GM18498 (cell line): ENCODE measurements around the gene B4GALT5.
"Not testable (repeated sequence)": the region's sequence is repeated elsewhere in the genome, so short reads cannot be mapped to it uniquely, and the experiment has no call there.

ENCODE experiments used
- ATAC-seq: cut with Tn5 transposase; IDR thresholded peaks from one replicate; pipeline ENCODE4 v1.9.1; 2021; ENCODE audit warnings: mild to moderate bottlenecking, moderate library complexity; ENCODE audit not compliant: unreplicated experiment

B4GALT5 gene

GRCh38 chr20:49737260-49737659 is 23.6 kb upstream of the B4GALT5 start:
- ATAC-seq, result no peak

DNA sequence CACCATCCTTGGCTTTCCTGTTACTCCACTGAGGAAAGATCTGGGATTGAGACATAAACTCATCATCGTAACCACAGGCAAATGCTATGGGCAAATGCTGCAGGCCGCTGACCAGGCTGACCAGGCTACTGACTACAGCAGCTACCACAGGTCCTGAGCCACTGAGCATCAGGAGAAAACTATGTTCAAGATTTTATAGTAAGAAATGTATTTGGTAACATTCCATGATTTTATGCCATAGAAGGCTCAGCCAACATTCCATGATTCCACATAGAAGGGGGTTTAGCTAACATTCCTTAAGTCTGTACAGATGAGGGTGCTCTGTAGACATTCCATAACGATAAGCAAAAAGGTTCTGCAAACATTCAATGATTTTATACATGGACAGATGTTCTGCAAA is 16.1 kb upstream of the B4GALT5 start:
- ATAC-seq, result no peak

- no peak for ATAC-seq
These were observed 14.5 kb upstream of the B4GALT5 start for GRCh38 chr20:49727894-49728885.

DNA sequence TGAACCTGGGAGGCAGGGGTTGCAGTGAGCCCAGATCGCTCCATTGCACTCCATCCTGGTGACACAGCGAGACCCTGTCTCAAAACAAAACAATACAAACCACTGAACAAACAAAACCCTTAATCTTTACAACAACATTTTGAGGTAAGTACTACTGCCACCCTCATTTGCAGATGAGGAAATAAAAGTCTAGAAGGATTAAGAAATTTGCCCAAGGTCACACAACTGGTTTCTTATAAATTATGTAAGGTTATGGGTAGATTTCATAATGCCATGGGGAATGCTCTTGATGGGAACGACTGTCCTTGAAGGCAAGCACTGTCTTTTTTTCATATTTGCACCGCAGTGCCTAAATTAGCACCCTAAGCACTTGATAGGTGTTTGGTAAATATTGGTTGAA is 13.8 kb upstream of the B4GALT5 start:
- no peak for ATAC-seq

- ATAC-seq, result no peak
These were observed 12.0 kb upstream of the B4GALT5 start for GRCh38 chr20:49725694-49726093.

GRCh38 chr20:49725224-49725606 is 11.5 kb upstream of the B4GALT5 start:
- not testable (repeated sequence) for ATAC-seq

- no peak for ATAC-seq
These were observed 10.9 kb upstream of the B4GALT5 start for GRCh38 chr20:49724408-49725223.

- ATAC-seq, result not testable (repeated sequence)
These were observed 10.1 kb upstream of the B4GALT5 start for GRCh38 chr20:49723758-49724157.

- not testable (repeated sequence) for ATAC-seq
These were observed 7.6 kb upstream of the B4GALT5 start for GRCh38 chr20:49721326-49721725.

GRCh38 chr20:49715466-49715865 is 1.8 kb upstream of the B4GALT5 start:
- ATAC-seq, result no peak

- peak; percentile 51 for ATAC-seq
These were observed 504 bp downstream of the B4GALT5 start for GRCh38 chr20:49712996-49713752.

GRCh38 chr20:49712646-49712995 is 1.1 kb downstream of the B4GALT5 start:
- no peak for ATAC-seq

- ATAC-seq, result no peak
These were observed 1.6 kb downstream of the B4GALT5 start for GRCh38 chr20:49712118-49712517.

- no peak for ATAC-seq
These were observed 2.1 kb downstream of the B4GALT5 start for GRCh38 chr20:49711667-49711987.

GRCh38 chr20:49710971-49711666 is 2.6 kb downstream of the B4GALT5 start:
- ATAC-seq, result no peak

DNA sequence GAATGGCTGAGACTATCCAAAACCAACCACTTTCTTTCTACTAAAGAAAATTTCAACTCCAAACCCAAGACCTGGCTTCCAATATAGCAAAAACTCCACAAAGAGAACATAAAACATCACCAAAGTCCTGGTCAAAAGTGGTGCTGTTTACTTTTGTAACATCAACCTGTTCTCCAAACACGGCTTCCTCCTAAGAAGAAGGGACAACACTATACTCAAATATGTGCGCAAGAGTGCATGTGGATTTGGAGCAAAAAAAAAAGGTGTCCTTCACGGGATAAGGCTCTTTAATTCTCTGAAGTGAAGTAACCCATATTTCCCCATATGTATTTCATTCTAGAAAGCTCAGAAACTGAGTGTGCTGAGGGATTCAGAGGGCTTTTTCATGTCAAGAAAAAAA is 6.6 kb downstream of the B4GALT5 start:
- ATAC-seq, result no peak

DNA sequence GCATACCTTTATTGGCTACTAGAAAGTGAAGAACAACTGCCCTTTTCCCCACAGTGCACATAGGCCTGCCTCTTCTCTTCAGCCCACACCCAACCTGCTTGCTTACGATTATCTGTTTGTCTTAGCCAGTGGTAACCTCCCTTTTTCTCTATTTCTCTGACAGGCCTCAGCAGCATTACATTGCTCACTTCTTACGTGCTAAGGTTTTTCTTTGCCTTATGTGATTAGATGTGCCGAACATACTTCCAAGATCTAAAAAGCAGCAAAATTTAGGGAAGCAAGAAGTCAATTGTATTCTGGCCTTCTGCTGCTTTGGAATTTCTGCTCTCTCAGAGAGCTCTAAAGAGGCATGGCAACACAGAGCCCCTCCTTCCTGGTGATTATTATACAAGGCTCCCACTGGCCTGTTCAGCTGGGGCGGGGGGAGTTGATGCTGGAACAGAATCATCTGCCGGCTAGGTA is 7.0 kb downstream of the B4GALT5 start:
- ATAC-seq, result no peak

DNA sequence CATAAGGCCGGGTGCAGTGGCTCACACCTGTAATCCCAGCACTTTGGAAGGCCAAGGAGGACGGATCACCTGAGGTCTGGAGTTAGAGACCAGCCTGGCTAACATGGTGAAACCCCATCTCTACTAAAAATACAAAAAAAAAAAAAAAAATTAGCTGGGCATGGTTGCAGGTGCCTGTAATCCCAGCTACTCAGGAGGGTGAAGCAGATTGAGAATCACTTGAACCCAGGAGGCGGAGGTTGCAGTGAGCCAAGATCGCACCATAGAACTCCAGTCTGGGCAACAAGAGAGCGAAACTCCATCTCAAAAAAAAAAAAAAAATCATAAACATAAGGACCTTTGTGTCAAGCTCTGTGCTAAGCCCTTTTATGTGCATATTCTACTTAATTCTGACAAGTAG is 7.8 kb downstream of the B4GALT5 start:
- not testable (repeated sequence) for ATAC-seq

- ATAC-seq, result no peak
These were observed 8.3 kb downstream of the B4GALT5 start for GRCh38 chr20:49705358-49705757.

DNA sequence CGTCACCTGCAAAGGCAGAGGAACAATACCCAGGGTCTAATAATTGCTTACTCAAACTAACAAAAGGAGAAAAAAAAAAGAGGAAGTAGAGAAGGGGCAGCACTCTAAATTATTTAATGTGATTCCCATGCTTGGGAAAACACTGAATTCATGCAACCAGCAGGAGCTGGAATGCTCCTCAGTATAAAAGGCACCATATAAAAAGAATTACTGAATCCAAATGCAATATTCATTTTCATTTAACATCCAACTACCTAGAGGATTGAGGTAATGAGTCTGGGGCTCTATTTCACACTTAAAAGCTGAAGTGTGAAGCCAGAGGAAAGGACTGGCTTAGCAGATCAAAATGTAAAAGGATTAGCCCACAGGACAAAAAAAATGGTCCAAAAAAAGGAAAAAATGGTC is 8.7 kb downstream of the B4GALT5 start:
- ATAC-seq, result no peak

- no peak for ATAC-seq
These were observed 11.8 kb downstream of the B4GALT5 start for GRCh38 chr20:49701916-49702315.
